ENCODE data around the gene NDUFA12. TPM values are rescaled to one million over a fixed set of nuclear protein-coding genes. Genes with fewer than 3 reads are reported as not detected.

Gene NDUFA12
- total and polyA plus RNA-seq, 2 of the 13 experiments (the other 11 are each of a cell fraction or from before 2014, with no cell fraction given): 101 to 173 TPM

DNA sequence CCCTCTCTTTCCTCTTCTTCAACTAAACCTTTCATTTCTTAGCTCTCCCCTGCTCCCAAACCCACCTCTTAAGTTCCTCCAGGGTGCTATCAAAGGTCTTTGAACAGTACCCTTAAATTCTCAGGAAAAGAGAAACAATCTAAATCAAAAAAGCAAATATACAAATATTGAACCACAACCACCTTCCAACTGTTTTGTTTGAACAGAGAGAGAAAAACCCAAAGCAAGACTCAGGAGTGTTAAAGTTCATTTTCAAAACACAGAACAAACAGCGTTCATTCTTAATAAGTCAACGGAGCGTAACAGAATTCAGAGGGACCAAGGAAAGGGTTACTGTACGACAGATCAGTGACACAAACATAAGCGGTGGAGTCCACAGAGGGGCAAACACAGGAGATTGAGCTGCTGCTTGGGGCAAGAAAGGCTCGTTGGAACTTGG, 73.3 kb downstream of the NDUFA12 start (continued):
- TF ChIP-seq, protein P1, sequence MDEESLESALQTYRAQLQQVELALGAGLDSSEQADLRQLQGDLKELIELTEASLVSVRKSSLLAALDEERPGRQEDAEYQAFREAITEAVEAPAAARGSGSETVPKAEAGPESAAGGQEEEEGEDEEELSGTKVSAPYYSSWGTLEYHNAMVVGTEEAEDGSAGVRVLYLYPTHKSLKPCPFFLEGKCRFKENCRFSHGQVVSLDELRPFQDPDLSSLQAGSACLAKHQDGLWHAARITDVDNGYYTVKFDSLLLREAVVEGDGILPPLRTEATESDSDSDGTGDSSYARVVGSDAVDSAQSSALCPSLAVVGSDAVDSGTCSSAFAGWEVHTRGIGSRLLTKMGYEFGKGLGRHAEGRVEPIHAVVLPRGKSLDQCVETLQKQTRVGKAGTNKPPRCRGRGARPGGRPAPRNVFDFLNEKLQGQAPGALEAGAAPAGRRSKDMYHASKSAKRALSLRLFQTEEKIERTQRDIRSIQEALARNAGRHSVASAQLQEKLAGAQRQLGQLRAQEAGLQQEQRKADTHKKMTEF (CRISPR knock-in tag; IDR thresholded peaks at IDR 0.05): peak; percentile 52; the same call in 1 of the 2 replicates
- TF ChIP-seq ERF (CRISPR knock-in tag; IDR thresholded peaks at IDR 0.05) (no peak), ONECUT2 (CRISPR knock-in tag; IDR thresholded peaks at IDR 0.05) (peak; percentile 57), HOXA5 (CRISPR knock-in tag; IDR thresholded peaks at IDR 0.05) (0 out of 2 replicates have a peak, but pooled peaks have one; percentile 33), AKAP8 (CRISPR knock-in tag; IDR thresholded peaks at IDR 0.05) (0 out of 2 replicates have a peak, but pooled peaks have one; percentile 39), HNRNPLL (IDR thresholded peaks at IDR 0.05; ENCODE audit: low read depth, low read length, poor library complexity, severe bottlenecking) (no peak), GATAD2A (CRISPR knock-in tag; IDR thresholded peaks at IDR 0.05) (peak; percentile 96), TAF15 (IDR thresholded peaks at IDR 0.05; ENCODE audit: low read depth, low read length, poor library complexity, severe bottlenecking) (no peak), MEIS2 (CRISPR knock-in tag; IDR thresholded peaks at IDR 0.05) (peak; percentile 68; the same call in 1 of the 2 replicates), SOX6 (IDR thresholded peaks at IDR 0.05) (no peak), SOX6 (CRISPR knock-in tag; IDR thresholded peaks at IDR 0.05) (peak; percentile 91), ZBTB21 (CRISPR knock-in tag; IDR thresholded peaks at IDR 0.05) (no peak)
- TF ChIP-seq, protein P2, sequence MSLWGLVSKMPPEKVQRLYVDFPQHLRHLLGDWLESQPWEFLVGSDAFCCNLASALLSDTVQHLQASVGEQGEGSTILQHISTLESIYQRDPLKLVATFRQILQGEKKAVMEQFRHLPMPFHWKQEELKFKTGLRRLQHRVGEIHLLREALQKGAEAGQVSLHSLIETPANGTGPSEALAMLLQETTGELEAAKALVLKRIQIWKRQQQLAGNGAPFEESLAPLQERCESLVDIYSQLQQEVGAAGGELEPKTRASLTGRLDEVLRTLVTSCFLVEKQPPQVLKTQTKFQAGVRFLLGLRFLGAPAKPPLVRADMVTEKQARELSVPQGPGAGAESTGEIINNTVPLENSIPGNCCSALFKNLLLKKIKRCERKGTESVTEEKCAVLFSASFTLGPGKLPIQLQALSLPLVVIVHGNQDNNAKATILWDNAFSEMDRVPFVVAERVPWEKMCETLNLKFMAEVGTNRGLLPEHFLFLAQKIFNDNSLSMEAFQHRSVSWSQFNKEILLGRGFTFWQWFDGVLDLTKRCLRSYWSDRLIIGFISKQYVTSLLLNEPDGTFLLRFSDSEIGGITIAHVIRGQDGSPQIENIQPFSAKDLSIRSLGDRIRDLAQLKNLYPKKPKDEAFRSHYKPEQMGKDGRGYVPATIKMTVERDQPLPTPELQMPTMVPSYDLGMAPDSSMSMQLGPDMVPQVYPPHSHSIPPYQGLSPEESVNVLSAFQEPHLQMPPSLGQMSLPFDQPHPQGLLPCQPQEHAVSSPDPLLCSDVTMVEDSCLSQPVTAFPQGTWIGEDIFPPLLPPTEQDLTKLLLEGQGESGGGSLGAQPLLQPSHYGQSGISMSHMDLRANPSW (CRISPR knock-in tag; IDR thresholded peaks at IDR 0.05; ENCODE audit: borderline replicate concordance): peak; percentile 55; the same call in 1 of the 2 replicates
- TF ChIP-seq, protein P3, sequence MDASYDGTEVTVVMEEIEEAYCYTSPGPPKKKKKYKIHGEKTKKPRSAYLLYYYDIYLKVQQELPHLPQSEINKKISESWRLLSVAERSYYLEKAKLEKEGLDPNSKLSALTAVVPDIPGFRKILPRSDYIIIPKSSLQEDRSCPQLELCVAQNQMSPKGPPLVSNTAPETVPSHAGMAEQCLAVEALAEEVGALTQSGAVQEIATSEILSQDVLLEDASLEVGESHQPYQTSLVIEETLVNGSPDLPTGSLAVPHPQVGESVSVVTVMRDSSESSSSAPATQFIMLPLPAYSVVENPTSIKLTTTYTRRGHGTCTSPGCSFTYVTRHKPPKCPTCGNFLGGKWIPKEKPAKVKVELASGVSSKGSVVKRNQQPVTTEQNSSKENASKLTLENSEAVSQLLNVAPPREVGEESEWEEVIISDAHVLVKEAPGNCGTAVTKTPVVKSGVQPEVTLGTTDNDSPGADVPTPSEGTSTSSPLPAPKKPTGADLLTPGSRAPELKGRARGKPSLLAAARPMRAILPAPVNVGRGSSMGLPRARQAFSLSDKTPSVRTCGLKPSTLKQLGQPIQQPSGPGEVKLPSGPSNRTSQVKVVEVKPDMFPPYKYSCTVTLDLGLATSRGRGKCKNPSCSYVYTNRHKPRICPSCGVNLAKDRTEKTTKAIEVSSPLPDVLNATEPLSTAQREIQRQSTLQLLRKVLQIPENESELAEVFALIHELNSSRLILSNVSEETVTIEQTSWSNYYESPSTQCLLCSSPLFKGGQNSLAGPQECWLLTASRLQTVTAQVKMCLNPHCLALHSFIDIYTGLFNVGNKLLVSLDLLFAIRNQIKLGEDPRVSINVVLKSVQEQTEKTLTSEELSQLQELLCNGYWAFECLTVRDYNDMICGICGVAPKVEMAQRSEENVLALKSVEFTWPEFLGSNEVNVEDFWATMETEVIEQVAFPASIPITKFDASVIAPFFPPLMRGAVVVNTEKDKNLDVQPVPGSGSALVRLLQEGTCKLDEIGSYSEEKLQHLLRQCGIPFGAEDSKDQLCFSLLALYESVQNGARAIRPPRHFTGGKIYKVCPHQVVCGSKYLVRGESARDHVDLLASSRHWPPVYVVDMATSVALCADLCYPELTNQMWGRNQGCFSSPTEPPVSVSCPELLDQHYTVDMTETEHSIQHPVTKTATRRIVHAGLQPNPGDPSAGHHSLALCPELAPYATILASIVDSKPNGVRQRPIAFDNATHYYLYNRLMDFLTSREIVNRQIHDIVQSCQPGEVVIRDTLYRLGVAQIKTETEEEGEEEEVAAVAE (CRISPR knock-in tag; IDR thresholded peaks at IDR 0.05; ENCODE audit: borderline replicate concordance): no peak
- TF ChIP-seq, protein P4, sequence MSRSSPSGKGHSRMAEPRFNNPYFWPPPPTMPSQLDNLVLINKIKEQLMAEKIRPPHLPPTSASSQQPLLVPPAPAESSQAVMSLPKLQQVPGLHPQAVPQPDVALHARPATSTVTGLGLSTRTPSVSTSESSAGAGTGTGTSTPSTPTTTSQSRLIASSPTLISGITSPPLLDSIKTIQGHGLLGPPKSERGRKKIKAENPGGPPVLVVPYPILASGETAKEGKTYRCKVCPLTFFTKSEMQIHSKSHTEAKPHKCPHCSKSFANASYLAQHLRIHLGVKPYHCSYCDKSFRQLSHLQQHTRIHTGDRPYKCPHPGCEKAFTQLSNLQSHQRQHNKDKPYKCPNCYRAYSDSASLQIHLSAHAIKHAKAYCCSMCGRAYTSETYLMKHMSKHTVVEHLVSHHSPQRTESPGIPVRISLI (CRISPR knock-in tag; IDR thresholded peaks at IDR 0.05; ENCODE audit: borderline replicate concordance): peak; percentile 65; the same call in 1 of the 2 replicates
- TF ChIP-seq, protein P5, sequence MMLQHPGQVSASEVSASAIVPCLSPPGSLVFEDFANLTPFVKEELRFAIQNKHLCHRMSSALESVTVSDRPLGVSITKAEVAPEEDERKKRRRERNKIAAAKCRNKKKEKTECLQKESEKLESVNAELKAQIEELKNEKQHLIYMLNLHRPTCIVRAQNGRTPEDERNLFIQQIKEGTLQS (CRISPR knock-in tag; IDR thresholded peaks at IDR 0.05): no peak
- TF ChIP-seq, protein P6, sequence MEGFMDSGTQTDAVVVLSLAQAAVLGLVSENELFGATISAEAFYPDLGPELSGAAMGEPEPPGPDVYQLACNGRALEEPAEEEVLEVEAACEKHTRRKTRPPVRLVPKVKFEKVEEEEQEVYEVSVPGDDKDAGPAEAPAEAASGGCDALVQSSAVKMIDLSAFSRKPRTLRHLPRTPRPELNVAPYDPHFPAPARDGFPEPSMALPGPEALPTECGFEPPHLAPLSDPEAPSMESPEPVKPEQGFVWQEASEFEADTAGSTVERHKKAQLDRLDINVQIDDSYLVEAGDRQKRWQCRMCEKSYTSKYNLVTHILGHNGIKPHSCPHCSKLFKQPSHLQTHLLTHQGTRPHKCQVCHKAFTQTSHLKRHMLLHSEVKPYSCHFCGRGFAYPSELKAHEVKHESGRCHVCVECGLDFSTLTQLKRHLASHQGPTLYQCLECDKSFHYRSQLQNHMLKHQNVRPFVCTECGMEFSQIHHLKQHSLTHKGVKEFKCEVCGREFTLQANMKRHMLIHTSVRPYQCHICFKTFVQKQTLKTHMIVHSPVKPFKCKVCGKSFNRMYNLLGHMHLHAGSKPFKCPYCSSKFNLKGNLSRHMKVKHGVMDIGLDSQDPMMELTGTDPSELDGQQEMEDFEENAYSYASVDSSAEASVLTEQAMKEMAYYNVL (CRISPR knock-in tag; IDR thresholded peaks at IDR 0.05; ENCODE audit: borderline replicate concordance): peak; percentile 78; the same call in 1 of the 2 replicates
